Activated CD8-positive, alpha-beta memory T cell treated with anti-CD3 and anti-CD28 coated beads for 24 hours (primary cell): ENCODE data around the gene MRPL49.
A peak's percentile ranks its signal among the peaks of the same experiment; 100 is the strongest.
"Not testable (repeated sequence)": the region's sequence is repeated elsewhere in the genome, so short reads cannot be mapped to it uniquely, and the experiment has no call there.

Experiments
- DNase-seq: peaks from one replicate; pipeline ENCODE4 v3.0.0-alpha.2; 2020

MRPL49 gene

GRCh38 chr11:65118891-65119669, 3.0 kb upstream of the MRPL49 start:
- not testable (repeated sequence) for DNase-seq

- no peak for DNase-seq
Measured at GRCh38 chr11:65119670-65119995, 2.5 kb upstream of the MRPL49 start.

GRCh38 chr11:65120831-65121230, 1.3 kb upstream of the MRPL49 start:
- peak; percentile 52 for DNase-seq

GRCh38 chr11:65121447-65121864, 665 bp upstream of the MRPL49 start:
- DNase-seq, result peak; percentile 75

GRCh38 chr11:65124480-65125196, 2.5 kb downstream of the MRPL49 start:
- peak; percentile 38 for DNase-seq

- DNase-seq, result peak; percentile 38
Measured at GRCh38 chr11:65125197-65126056, 3.3 kb downstream of the MRPL49 start.

GRCh38 chr11:65126624-65127274, 4.6 kb downstream of the MRPL49 start:
- no peak for DNase-seq

- no peak for DNase-seq
Measured at GRCh38 chr11:65127473-65128181, 5.5 kb downstream of the MRPL49 start.

- DNase-seq, result no peak
Measured at GRCh38 chr11:65128182-65129145, 6.3 kb downstream of the MRPL49 start.

GRCh38 chr11:65129649-65130441, 7.7 kb downstream of the MRPL49 start:
- no peak for DNase-seq

GRCh38 chr11:65130631-65131416, 8.7 kb downstream of the MRPL49 start:
- no peak for DNase-seq

- peak; percentile 50 for DNase-seq
Measured at GRCh38 chr11:65131417-65131776, 9.3 kb downstream of the MRPL49 start.

GRCh38 chr11:65131895-65132237, 9.7 kb downstream of the MRPL49 start:
- DNase-seq, result peak; percentile 50

GRCh38 chr11:65132238-65132987, 10.3 kb downstream of the MRPL49 start:
- peak; percentile 45 for DNase-seq

- peak; percentile 76 for DNase-seq
Measured at GRCh38 chr11:65132988-65133700, 11.0 kb downstream of the MRPL49 start.

- DNase-seq, result peak; percentile 68
Measured at GRCh38 chr11:65133724-65134123, 11.6 kb downstream of the MRPL49 start.

- DNase-seq, result peak; percentile 98
Measured at GRCh38 chr11:65134240-65134951, 12.3 kb downstream of the MRPL49 start, which contains the start of gene SYVN1. TSS of gene SYVN1 (minus strand) at chr11:65134519. CDS start at chr11:65133601, 918 bp downstream.
